H1 (cell line): ENCODE results near the gene TSHZ2. TPM values are rescaled to one million over a fixed set of nuclear protein-coding genes. Genes with fewer than 3 reads are reported as not detected.
A peak's percentile ranks its signal among the peaks of the same experiment; 100 is the strongest.

Experiments
- CTCF ChIA-PET: fragments of 300-600 bp; sonication (Branson Sonifier 250); formaldehyde crosslinking; loops from one replicate; lab custom pipeline; 2021; ENCODE audit not compliant: partially characterized antibody; lab: Charles Lee
- POLR2A ChIA-PET: fragments of 300-600 bp; sonication (Branson Sonifier 250); formaldehyde crosslinking; loops from one replicate; lab custom pipeline; 2021; ENCODE audit warnings: inconsistent platforms; ENCODE audit not compliant: partially characterized antibody; lab: Charles Lee
- DNase-seq, 2 experiments: peaks; one replicate each; pipeline versions ENCODE4 v3.0.0 to v3.0.0-alpha.2; 2010 to 2022; ENCODE audit warnings: low spot score in 2 of 2, low read depth in 1 of 2, mixed read lengths in 1 of 2
- FAIRE-seq: peaks from 2 replicates; lab custom pipeline; 2011; peaks lifted over from hg19 to GRCh38; lab: Jason Lieb, UNC
- H2AFZ ChIP-seq: 2 replicates; pipeline ENCODE4 v1.8.1; 2012; ENCODE audit warnings: low read length, inconsistent platforms
- H2AK5ac ChIP-seq: 2 replicates; pipeline ENCODE4 v1.6.1; 2013; ENCODE audit warnings: low read depth, low read length
- H2BK120ac ChIP-seq: replicated peaks from 2 replicates; pipeline ENCODE3; 2013; ENCODE audit warnings: low read depth, low read length, inconsistent platforms
- H2BK12ac ChIP-seq: 2 replicates; pipeline ENCODE4 v1.6.1; 2013; ENCODE audit warnings: low read depth, low read length
- H2BK15ac ChIP-seq: 2 replicates; pipeline ENCODE4 v1.6.1; 2013; ENCODE audit warnings: low read length
- H2BK20ac ChIP-seq: 2 replicates; pipeline ENCODE4 v1.6.1; 2013; ENCODE audit warnings: low read length
- H2BK5ac ChIP-seq: 2 replicates; pipeline ENCODE4 v1.6.1; 2013; ENCODE audit warnings: low read depth, low read length
- H3K14ac ChIP-seq: 2 replicates; pipeline ENCODE4 v1.6.1; 2013; ENCODE audit warnings: inconsistent platforms; ENCODE audit not compliant: insufficient read length
- H3K18ac ChIP-seq: 2 replicates; pipeline ENCODE4 v1.6.1; 2013; ENCODE audit warnings: low read length; ENCODE audit errors: extremely low read depth
- H3K23ac ChIP-seq: 2 replicates; pipeline ENCODE4 v1.6.1; 2013; ENCODE audit warnings: inconsistent platforms; ENCODE audit not compliant: insufficient read length
- H3K23me2 ChIP-seq: 2 replicates; pipeline ENCODE4 v1.6.1; 2013; ENCODE audit warnings: low read depth, low read length
- H3K27ac ChIP-seq: 2 replicates; pipeline ENCODE4 v1.6.1; 2011; ENCODE audit warnings: low read depth, low read length, inconsistent platforms
- H3K27me3 ChIP-seq, 4 experiments: replicated peaks in 1 of 4; 1 replicate in 1 of 4; 2 replicates in 3 of 4; pipeline versions ENCODE4 v1.6.1 to v1.8.1; 2011 to 2013; ENCODE audit warnings: low read length in 3 of 4, mild to moderate bottlenecking in 3 of 4, inconsistent platforms in 2 of 4, mixed read lengths in 2 of 4, moderate library complexity in 1 of 4; ENCODE audit not compliant: control insufficient read depth in 3 of 4, insufficient read depth in 3 of 4; ENCODE audit errors: extremely low read depth in 1 of 4
- H3K36me3 ChIP-seq, 4 experiments: 2 replicates each; pipeline versions ENCODE4 v1.6.1 to v1.8.1; 2011 to 2013; ENCODE audit warnings: mild to moderate bottlenecking in 4 of 4, low read length in 3 of 4, moderate library complexity in 2 of 4, control low read depth in 1 of 4, inconsistent platforms in 1 of 4; ENCODE audit not compliant: insufficient read depth in 4 of 4, control insufficient read depth in 2 of 4
- H3K4ac ChIP-seq: replicated peaks from 2 replicates; pipeline ENCODE3; 2013; ENCODE audit warnings: low read length, low read depth, mixed read lengths, inconsistent platforms; ENCODE audit not compliant: insufficient read length
- H3K4me1 ChIP-seq, 4 experiments: replicated peaks in 1 of 4; 1 replicate in 1 of 4; 2 replicates in 3 of 4; pipeline versions ENCODE4 v1.6.1 to v1.8.1; 2011 to 2013; ENCODE audit warnings: low read length in 3 of 4, inconsistent platforms in 2 of 4, mixed read lengths in 1 of 4; ENCODE audit not compliant: insufficient read depth in 4 of 4, control insufficient read depth in 3 of 4
- H3K4me2 ChIP-seq, 2 experiments: 2 replicates each; pipeline versions ENCODE4 v1.6.1 to v1.8.1; 2011 to 2013; ENCODE audit warnings: low read depth in 2 of 2, low read length in 2 of 2, control low read depth in 1 of 2, inconsistent platforms in 1 of 2, mild to moderate bottlenecking in 1 of 2; ENCODE audit not compliant: insufficient read depth in 1 of 2
- H3K4me3 ChIP-seq, 4 experiments: fragments of 200-600, 300-600 bp in 1 of 4; sonication (generic), shearing (Covaris generic), sonication (Bioruptor Twin) in 1 of 4; 2 replicates each; pipeline versions ENCODE4 v1.5.1 to v1.8.1; 2011 to 2016; ENCODE audit warnings: low read length in 4 of 4, low read depth in 3 of 4, control low read depth in 2 of 4, inconsistent platforms in 2 of 4, mild to moderate bottlenecking in 2 of 4, mixed read lengths in 1 of 4, moderate library complexity in 1 of 4; ENCODE audit not compliant: insufficient read depth in 2 of 4; ENCODE audit errors: extremely low read depth in 1 of 4
- H3K56ac ChIP-seq: replicated peaks from 2 replicates; pipeline ENCODE3; 2013; ENCODE audit warnings: low read depth, mild to moderate bottlenecking, mixed read lengths, low read length, inconsistent platforms; ENCODE audit not compliant: insufficient read length
- H3K79me1 ChIP-seq: 2 replicates; pipeline ENCODE4 v1.6.1; 2013; ENCODE audit warnings: low read depth, low read length, control low read depth
- H3K79me2 ChIP-seq, 2 experiments: 2 replicates each; pipeline versions ENCODE4 v1.6.1 to v1.8.1; 2012 to 2013; ENCODE audit warnings: low read length in 2 of 2, mild to moderate bottlenecking in 2 of 2, inconsistent platforms in 1 of 2; ENCODE audit not compliant: insufficient read depth in 2 of 2, control insufficient read depth in 1 of 2
- H3K9ac ChIP-seq, 4 experiments: replicated peaks in 1 of 4; 1 replicate in 1 of 4; 2 replicates in 3 of 4; pipeline versions ENCODE4 v1.6.1 to v1.8.1; 2011 to 2013; ENCODE audit warnings: low read depth in 3 of 4, low read length in 3 of 4, control low read depth in 2 of 4, mild to moderate bottlenecking in 2 of 4, moderate library complexity in 2 of 4, inconsistent platforms in 1 of 4; ENCODE audit errors: extremely low read depth in 1 of 4
- H3K9me3 ChIP-seq, 2 experiments: 2 replicates each; pipeline versions ENCODE4 v1.6.1 to v1.8.1; 2012 to 2013; ENCODE audit warnings: mild to moderate bottlenecking in 2 of 2, moderate library complexity in 2 of 2, control low read depth in 1 of 2, inconsistent platforms in 1 of 2, low read depth in 1 of 2, low read length in 1 of 2, mixed read lengths in 1 of 2; ENCODE audit not compliant: insufficient read depth in 2 of 2
- H4K20me1 ChIP-seq, 2 experiments: replicated peaks in 1 of 2; 2 replicates each; pipeline versions ENCODE3 to v1.8.1; 2011 to 2013; ENCODE audit warnings: inconsistent platforms in 2 of 2, low read length in 2 of 2, mild to moderate bottlenecking in 1 of 2; ENCODE audit not compliant: insufficient read depth in 2 of 2, control insufficient read depth in 1 of 2
- H4K5ac ChIP-seq: 2 replicates; pipeline ENCODE4 v1.6.1; 2013; ENCODE audit warnings: low read length, low read depth, mixed read lengths, inconsistent platforms; ENCODE audit not compliant: insufficient read length
- H4K8ac ChIP-seq: 2 replicates; pipeline ENCODE4 v1.8.0; 2013; ENCODE audit warnings: mild to moderate bottlenecking, moderate library complexity, low read length, inconsistent platforms; ENCODE audit not compliant: insufficient read depth; ENCODE audit errors: extremely low read depth
- H4K91ac ChIP-seq: replicated peaks from 2 replicates; pipeline ENCODE3; 2013; ENCODE audit warnings: low read length, mixed read lengths, inconsistent platforms; ENCODE audit not compliant: insufficient read length
- CHD1 ChIP-seq: IDR thresholded peaks from 2 replicates; pipeline ENCODE4 v1.6.1; 2012; ENCODE audit warnings: low read depth, low read length, improper control_type of control experiment
- CTBP2 ChIP-seq: IDR thresholded peaks from 2 replicates; pipeline ENCODE4 v1.7.0; 2011; ENCODE audit warnings: borderline replicate concordance, mild to moderate bottlenecking, moderate library complexity, mixed read lengths, low read length; ENCODE audit not compliant: insufficient read depth, insufficient read length
- SIX5 ChIP-seq: IDR thresholded peaks from 2 replicates; pipeline ENCODE4 v1.6.1; 2011; ENCODE audit warnings: mild to moderate bottlenecking, low read depth, low read length
- TEAD4 ChIP-seq: IDR thresholded peaks from 2 replicates; pipeline ENCODE4 v1.6.1; 2012; ENCODE audit warnings: low read depth, low read length, inconsistent platforms, mixed read lengths
- WGBS, 2 experiments: shearing (Covaris generic) in 1 of 2; methylation state at CpG; one replicate each; pipeline versions ENCODE4 v1.1.6 to v1.1.7; 2013 to 2015; ENCODE audit warnings: low lambda C conversion rate in 2 of 2, mixed read lengths in 2 of 2, inconsistent platforms in 1 of 2, low coverage in 1 of 2, missing lambda C conversion rate in 1 of 2; ENCODE audit not compliant: insufficient replicate concordance in 2 of 2, insufficient coverage in 1 of 2, insufficient read length in 1 of 2; ENCODE audit errors: extremely low coverage in 1 of 2, missing lambda C conversion rate in 1 of 2; 5-methylcytosine and 5-hydroxymethylcytosine counted together
- polyA plus RNA-seq, 7 experiments: library from polyadenylated mRNA; depleted of rRNA in 3 of 7; stranded (reverse) in 5 of 7; unstranded in 2 of 7; fragments of >200 nt in 5 of 7; fragments of 200-250 nt in 2 of 7; gene quantifications; 1 replicate in 5 of 7; 2 replicates in 1 of 7; 4 replicates in 1 of 7; pipeline versions ENCODE4 v1.2.1 to v1.2.3, GENCODE V29; 2011 to 2013; ENCODE audit warnings: missing spikeins in 2 of 7, mixed read lengths in 2 of 7
- total RNA-seq: library from RNA; stranded (reverse); fragmentation: NEBNext Ultra II Directional; extraction: Animal tissue kit (Norgen Biotek cat#: 25700); gene quantifications from 2 replicates; pipeline ENCODE4 v1.2.1, GENCODE V29; 2021

Gene TSHZ2
- total and polyA plus RNA-seq, 2 of the 8 experiments (the other 6 are each of a cell fraction or from before 2014, with no cell fraction given): 0.14 to 0.30 TPM

DNA sequence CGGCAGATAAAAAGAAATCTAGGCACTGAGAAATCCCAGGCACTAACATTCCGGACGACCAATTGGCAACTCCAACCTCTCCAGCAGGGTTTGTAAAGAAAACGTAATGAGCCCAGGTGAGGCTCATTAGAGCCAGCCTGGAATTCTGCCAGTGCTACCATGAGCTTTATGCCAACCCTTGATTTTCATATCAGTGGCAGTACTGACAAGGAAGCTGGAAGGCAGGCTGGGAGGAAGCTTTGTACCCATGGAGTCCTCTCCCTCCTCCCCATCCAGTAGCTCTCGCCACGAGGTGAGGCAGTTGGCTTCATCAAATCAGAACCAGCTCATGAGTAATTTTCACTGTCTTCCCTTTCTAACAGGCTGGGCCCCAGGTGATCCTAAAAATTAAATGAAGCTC lies 371.3 kb downstream of the TSHZ2 start:
- no peak overlapping the region for H2BK20ac ChIP-seq
- no peak for TF ChIP-seq CTBP2
- TF ChIP-seq TEAD4: no peak
- TF ChIP-seq SIX5: no peak
- no peak for TF ChIP-seq CHD1
- H3K18ac ChIP-seq: peak overlapping the region; percentile 14; the same call in 1 of the 2 replicates
- DNase-seq (no peak), FAIRE-seq (no peak)
- H3K9me3 ChIP-seq: no peaks in the 10 kb centered on the region
- no peak overlapping the region for H3K56ac ChIP-seq
- no peak overlapping the region for H2BK5ac ChIP-seq
- no peak overlapping the region for H4K8ac ChIP-seq
- no peaks in the 10 kb centered on the region for H3K27me3 ChIP-seq
- no peak overlapping the region for H3K27ac ChIP-seq
- CTCF ChIA-PET: interaction anchor here (0.6 to 1.6 kb wide), 4 partner anchors 60 to 1226 kb away, joined by 3 to 4 read pairs (median 3); no protein-coding TSS in a partner anchor
- H3K23me2 ChIP-seq: no peaks in the 10 kb centered on the region
- H2BK15ac ChIP-seq: no peak overlapping the region
- H3K79me1 ChIP-seq: no peaks in the 10 kb centered on the region
- H2AFZ ChIP-seq: no peak overlapping the region
- no peak overlapping the region for H3K23ac ChIP-seq
- H3K79me2 ChIP-seq: no peaks in the 10 kb centered on the region
- H3K4me3 ChIP-seq: no peak overlapping the region
- H3K4me2 ChIP-seq: no peak overlapping the region
- no peak overlapping the region for H2BK12ac ChIP-seq
- no peak overlapping the region for H3K14ac ChIP-seq
- no peak overlapping the region for H2BK120ac ChIP-seq
- no peaks in the 10 kb centered on the region for H3K4me1 ChIP-seq
- POLR2A ChIA-PET: no interaction called here
- no peak overlapping the region for H3K9ac ChIP-seq
- no peak overlapping the region for H2AK5ac ChIP-seq
- H4K20me1 ChIP-seq: no peaks in the 10 kb centered on the region
- no peak overlapping the region for H4K5ac ChIP-seq
- 92% methylated on average over 6 of the region's 6 CpGs; no CpG with 5 or more reads in 1 of the 2 experiments for WGBS, 2 experiments
- no peak overlapping the region for H3K4ac ChIP-seq
- H3K36me3 ChIP-seq: no peaks in the 10 kb centered on the region
- H4K91ac ChIP-seq: no peak overlapping the region
